GM18861 (cell line): Measurements from ENCODE around the gene SLC5A2.
"Not testable (repeated sequence)": the region's sequence is repeated elsewhere in the genome, so short reads cannot be mapped to it uniquely, and the experiment has no call there.

Source experiments
- ATAC-seq: cut with Tn5 transposase; IDR thresholded peaks from one replicate; pipeline ENCODE4 v1.9.1; 2021; ENCODE audit not compliant: unreplicated experiment

SLC5A2 gene

GRCh38 chr16:31474773-31475738 is 7.9 kb upstream of the SLC5A2 start:
- no peak for ATAC-seq

DNA sequence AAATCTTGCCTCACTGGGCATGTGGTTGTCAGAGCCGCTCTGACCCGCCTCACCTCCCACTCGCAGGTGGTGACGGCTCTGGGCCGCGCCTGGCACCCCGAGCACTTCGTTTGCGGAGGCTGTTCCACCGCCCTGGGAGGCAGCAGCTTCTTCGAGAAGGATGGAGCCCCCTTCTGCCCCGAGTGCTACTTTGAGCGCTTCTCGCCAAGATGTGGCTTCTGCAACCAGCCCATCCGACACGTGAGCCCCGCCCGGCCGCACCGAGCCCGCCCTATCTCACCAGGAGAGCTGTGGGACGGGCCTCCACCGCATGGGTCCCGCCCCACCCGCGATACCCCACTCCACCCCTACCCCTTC is 7.0 kb upstream of the SLC5A2 start:
- no peak for ATAC-seq

- ATAC-seq, result peak; percentile 44
These were observed 6.4 kb upstream of the SLC5A2 start for GRCh38 chr16:31476303-31477219.

GRCh38 chr16:31477220-31478216 is 5.4 kb upstream of the SLC5A2 start:
- no peak for ATAC-seq

- ATAC-seq, result no peak
These were observed 4.0 kb upstream of the SLC5A2 start for GRCh38 chr16:31478956-31479355.

GRCh38 chr16:31479751-31480150 is 3.2 kb upstream of the SLC5A2 start:
- no peak for ATAC-seq

DNA sequence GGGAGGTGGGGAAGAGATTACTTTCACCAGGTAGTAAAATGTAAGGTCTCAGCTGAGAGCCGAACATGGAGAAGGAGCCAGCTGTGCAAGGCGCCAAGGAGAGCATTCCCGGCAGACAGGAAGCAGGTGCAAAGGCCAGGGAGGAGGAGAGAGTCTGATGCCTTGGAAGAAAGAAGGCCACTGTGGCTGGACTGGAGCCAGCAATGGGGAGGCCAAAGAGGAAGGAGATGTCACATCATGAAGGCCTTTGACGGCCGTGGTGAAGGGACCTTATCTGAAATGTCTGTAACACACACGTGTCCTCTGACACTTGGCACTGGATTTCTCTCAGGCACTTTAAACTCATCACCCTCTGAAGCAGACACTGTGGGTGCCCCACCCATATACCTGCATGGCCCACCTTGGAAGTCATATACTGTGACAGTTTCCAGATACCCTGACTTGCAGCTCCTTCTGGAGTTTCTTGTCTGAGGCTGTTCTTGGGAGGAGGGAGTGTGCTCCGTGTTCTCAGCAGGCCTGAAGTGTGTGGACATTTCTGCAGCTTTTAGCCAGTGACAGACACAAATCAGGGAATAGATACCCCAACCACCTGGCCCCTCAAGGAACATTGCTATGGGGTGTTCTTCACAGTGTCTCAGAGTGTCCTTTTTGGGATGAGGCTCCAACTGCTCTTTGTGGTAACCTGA is 1.9 kb upstream of the SLC5A2 start:
- no peak for ATAC-seq

GRCh38 chr16:31484048-31484447 is 1.1 kb downstream of the SLC5A2 start:
- ATAC-seq, result not testable (repeated sequence)

GRCh38 chr16:31484491-31485171 is 1.7 kb downstream of the SLC5A2 start:
- no peak for ATAC-seq

DNA sequence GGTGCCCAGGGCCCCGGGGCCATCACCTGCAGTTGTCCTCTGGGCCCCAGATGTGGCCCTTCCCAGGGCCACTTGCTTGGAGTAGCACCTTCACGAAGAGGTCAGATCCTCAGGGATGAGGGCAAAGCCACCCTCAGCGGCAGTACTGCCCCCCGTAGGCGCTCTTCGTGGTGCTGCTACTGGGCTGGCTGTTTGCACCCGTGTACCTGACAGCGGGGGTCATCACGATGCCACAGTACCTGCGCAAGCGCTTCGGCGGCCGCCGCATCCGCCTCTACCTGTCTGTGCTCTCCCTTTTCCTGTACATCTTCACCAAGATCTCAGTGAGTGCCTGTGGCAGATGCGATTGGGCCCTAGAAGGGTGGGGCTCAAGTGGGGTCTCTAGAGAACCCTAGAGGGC is 2.6 kb downstream of the SLC5A2 start:
- no peak for ATAC-seq

- no peak for ATAC-seq
These were observed 3.1 kb downstream of the SLC5A2 start for GRCh38 chr16:31486045-31486444.

- peak; percentile 7 for ATAC-seq
These were observed 4.3 kb downstream of the SLC5A2 start for GRCh38 chr16:31487071-31487719.

DNA sequence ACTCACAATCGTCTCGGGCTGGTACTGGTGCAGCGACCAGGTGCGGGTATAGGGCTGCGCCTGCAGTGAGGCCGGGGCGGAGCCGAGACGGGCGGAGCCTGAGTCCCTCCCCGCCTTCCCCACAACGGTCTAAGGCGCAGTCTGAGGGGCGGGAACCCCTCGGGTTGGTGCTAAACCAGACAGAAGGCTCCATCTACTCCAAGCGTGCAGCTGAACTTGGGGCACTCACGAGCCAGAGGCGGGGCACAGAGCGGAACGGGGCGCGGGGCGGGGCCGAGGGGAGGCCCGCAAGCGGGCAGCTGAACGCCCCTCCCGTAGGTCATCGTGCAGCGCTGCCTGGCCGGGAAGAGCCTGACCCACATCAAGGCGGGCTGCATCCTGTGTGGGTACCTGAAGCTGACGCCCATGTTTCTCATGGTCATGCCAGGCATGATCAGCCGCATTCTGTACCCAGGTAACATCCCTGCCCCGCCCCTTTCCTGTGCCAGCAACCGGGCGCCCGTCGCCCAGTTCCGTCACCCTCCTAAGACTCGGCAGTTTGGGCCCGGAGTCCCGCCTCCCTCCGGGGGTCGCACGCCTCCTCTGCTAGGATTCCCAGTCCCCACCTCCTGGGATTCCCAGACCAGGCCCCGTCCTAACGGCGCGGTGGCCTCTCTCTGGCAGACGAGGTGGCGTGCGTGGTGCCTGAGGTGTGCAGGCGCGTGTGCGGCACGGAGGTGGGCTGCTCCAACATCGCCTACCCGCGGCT is 5.0 kb downstream of the SLC5A2 start:
- peak; percentile 81 for ATAC-seq

DNA sequence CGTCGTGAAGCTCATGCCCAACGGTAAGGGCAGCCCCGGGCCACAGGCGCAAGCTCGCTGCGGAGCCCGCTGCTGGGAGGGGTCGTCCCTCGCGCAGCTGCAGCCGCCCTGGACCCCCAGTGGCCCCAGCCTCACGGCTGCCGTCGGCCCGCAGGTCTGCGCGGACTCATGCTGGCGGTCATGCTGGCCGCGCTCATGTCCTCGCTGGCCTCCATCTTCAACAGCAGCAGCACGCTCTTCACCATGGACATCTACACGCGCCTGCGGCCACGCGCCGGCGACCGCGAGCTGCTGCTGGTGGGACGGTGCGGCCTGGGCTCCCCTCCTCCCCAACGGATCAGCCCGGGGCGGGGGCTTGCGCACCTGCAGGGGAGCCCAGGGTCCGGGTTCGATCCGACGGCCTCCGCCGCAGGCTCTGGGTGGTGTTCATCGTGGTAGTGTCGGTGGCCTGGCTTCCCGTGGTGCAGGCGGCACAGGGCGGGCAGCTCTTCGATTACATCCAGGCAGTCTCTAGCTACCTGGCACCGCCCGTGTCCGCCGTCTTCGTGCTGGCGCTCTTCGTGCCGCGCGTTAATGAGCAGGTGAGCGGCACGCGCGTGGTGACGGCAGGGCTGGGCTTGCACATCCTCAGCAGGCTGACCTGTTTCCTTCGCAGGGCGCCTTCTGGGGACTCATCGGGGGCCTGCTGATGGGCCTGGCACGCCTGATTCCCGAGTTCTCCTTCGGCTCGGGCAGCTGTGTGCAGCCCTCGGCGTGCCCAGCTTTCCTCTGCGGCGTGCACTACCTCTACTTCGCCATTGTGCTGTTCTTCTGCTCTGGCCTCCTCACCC is 5.8 kb downstream of the SLC5A2 start:
- ATAC-seq, result no peak

- no peak for ATAC-seq
These were observed 6.3 kb downstream of the SLC5A2 start for GRCh38 chr16:31489298-31489564.

- ATAC-seq, result no peak
These were observed 7.0 kb downstream of the SLC5A2 start for GRCh38 chr16:31489616-31490584.
